H4 (cell line): ENCODE measurements around the gene CORIN. TPM values are rescaled to one million over a fixed set of nuclear protein-coding genes. Genes with fewer than 3 reads are reported as not detected.
"Not testable (repeated sequence)": the region's sequence is repeated elsewhere in the genome, so short reads cannot be mapped to it uniquely, and the experiment has no call there.

ENCODE experiments used
- DNase-seq: peaks from one replicate; pipeline ENCODE4 v3.0.0-alpha.2; 2015; ENCODE audit warnings: low spot score
- total RNA-seq: library from RNA; depleted of rRNA; stranded (reverse); fragments of >200 nt; shearing (Covaris generic); gene quantifications from 2 replicates; pipeline ENCODE4 v1.2.3, GENCODE V29; 2014; rRNA removed

Gene CORIN
- total RNA-seq, 1 experiment from 2014 or later: 0.25 TPM

GRCh38 chr4:47566566-47566965 is 271.3 kb downstream of the CORIN start:
- no peak for DNase-seq

DNA sequence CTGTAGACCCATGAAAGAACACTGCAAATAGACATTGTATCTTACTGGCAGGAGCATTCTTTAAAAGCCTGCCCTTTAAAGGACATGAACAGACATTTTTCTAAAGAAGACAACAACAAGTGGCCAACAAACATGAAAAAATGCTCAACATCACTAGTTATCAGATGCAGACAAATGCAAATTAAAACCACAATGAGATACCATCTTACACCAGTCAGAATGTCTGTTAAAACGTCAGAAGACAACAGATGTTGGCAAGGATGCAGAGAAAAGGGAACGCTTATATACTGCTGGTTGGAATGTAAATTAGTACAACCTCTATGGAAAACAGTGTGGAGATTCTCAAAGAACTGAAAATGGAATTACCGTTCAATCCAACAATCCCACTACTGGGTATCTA is 275.6 kb downstream of the CORIN start:
- DNase-seq: no peak

GRCh38 chr4:47561331-47561730 is 276.5 kb downstream of the CORIN start:
- DNase-seq: no peak

DNA sequence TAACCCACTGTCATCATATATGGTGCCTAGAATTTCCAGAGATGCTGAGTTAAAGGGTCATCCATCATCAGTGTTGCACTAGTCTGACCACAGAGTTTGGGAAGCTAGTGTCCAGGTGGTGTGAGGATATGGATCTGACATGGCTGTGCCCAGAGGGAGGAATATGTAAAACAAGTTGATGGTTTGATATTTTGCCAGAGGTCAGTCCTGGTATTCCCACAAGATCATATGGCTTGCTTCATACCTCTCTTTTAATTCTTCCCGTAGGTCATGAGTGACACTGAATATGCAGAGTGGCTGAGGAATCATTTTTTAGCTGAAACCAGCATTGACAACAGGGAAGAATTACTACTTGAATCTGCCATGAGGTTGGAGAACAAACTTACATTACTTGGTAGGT is 277.2 kb downstream of the CORIN start:
- no peak for DNase-seq

GRCh38 chr4:47557255-47557654 is 280.6 kb downstream of the CORIN start:
- no peak for DNase-seq

- DNase-seq: not testable (repeated sequence)
Measured at GRCh38 chr4:47555920-47556319, 281.9 kb downstream of the CORIN start.

DNA sequence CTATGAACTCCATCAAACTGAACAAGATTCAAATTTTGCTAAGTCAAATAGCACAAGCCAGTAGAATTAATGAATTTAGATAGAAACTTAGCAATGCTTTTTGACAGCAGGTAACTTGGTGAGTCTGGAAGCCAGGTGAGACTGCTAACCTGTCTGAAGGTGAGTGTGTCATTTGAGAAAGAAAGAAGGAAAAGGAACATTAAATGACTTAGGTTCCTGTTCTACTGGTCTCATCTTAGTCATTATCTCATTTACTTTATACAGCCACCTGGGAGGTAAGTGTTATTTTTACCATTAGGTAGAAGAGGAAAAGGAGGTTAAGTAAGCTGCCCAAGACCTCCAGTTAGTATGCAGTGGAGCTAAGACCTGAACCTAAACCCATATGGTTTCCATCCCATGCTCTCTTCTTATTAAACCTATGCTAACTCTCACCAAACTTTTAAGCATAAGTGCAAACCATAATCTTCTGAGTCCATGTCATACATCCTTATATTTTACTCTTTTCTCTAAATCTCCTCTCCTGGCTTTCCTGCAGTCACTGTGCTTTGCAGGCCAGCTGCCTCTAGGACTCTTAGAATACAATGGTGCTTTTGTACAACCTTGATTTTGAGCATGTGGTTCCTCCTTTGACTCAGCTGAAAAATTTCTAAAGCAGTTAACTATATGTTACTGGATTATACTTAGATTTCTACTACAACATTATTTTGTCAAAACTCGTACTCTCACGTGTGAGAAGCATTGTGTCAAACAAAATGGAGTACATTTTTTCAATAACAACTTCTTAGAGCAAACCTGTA is 284.3 kb downstream of the CORIN start:
- DNase-seq: no peak

GRCh38 chr4:47551682-47552081 is 286.2 kb downstream of the CORIN start:
- no peak for DNase-seq

- no peak for DNase-seq
Measured at GRCh38 chr4:47550899-47551548, 286.8 kb downstream of the CORIN start.

DNA sequence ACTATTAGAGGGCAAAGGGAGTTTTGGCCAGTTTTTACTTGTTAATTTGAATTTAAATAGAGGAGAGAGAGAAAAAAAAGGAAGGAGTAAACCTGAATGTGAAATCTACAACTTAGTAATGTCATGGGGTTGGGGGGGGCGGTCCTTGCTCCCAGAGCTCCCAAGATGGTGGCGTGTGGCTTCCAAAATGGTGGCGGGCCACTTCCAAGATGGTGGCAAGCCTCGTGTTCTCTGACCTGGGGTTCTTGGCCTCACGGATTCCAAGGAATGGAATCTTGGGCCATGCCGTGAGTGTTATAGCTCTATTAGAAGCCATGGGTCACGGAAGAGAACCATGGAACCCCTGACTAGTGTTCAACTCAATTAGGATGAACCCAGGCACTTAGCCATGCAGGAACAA is 287.5 kb downstream of the CORIN start:
- not testable (repeated sequence) for DNase-seq

Other genes starting within 250 kb of the CORIN start
- gene NFXL1, start 76.5 kb upstream of the CORIN start, total RNA-seq: 5.7 and 5.8 TPM in 2 replicates
- not detected in 2 replicates for gene CNGA1, start 178.6 kb upstream of the CORIN start, total RNA-seq
- gene NIPAL1, start 178.7 kb upstream of the CORIN start, total RNA-seq: 0.37 and 1.5 TPM in 2 replicates